Measurements from ENCODE around the gene RNU2-1. TPM values are rescaled to one million over a fixed set of nuclear protein-coding genes. Genes with fewer than 3 reads are reported as not detected.

RNU2-1 gene
- total RNA-seq, 1 experiment from 2014 or later, result not detected

DNA sequence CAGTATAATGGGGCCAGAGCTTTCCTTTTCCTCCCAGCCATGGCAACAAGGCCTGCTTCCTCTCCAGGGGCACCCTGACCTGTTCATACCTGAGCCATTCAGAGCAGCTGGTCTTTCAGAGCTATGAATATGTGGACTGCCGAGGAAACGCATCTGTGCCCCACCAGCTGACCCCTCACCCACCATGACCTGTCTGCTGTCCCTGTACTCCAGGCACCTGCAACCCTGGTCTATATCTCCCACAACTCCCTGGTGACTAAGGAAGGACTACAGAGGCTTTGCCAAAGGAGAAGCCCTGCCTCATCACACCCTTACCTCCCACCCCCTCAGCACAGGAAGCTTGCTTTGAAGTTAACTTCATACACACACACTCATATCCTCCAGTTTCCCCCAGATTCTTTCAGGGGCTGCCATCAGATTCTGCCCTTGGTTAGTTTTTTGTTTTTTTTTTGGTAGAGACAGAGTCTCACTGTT is 16.1 kb downstream of the RNU2-1 start:
- no peak overlapping the region for H3K27ac ChIP-seq (ENCODE audit: low read length)
- H3F3A ChIP-seq (ENCODE audit: low read length, unreplicated experiment), result no peaks in the 10 kb centered on the region
- intact Hi-C loops (cut with micrococcal nuclease), result no loop called here
- no peaks in the 10 kb centered on the region for H3K79me2 ChIP-seq (ENCODE audit: low read length)
- POLR2A ChIA-PET (ENCODE audit: unreplicated experiment), result interaction anchor here (0.5 to 0.6 kb wide), 2 partner anchors 27 to 1558 kb away, joined by 4 to 9 read pairs; no protein-coding TSS in a partner anchor
- TF ChIP-seq EZH2phosphoT487 (IDR thresholded peaks at IDR 0.05; ENCODE audit: borderline replicate concordance, low read length), result no peak
- TF ChIP-seq, protein P1, sequence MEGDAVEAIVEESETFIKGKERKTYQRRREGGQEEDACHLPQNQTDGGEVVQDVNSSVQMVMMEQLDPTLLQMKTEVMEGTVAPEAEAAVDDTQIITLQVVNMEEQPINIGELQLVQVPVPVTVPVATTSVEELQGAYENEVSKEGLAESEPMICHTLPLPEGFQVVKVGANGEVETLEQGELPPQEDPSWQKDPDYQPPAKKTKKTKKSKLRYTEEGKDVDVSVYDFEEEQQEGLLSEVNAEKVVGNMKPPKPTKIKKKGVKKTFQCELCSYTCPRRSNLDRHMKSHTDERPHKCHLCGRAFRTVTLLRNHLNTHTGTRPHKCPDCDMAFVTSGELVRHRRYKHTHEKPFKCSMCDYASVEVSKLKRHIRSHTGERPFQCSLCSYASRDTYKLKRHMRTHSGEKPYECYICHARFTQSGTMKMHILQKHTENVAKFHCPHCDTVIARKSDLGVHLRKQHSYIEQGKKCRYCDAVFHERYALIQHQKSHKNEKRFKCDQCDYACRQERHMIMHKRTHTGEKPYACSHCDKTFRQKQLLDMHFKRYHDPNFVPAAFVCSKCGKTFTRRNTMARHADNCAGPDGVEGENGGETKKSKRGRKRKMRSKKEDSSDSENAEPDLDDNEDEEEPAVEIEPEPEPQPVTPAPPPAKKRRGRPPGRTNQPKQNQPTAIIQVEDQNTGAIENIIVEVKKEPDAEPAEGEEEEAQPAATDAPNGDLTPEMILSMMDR (conservative IDR thresholded peaks at IDR 0.05; ENCODE audit: low read depth, low read length), result no peak
- no peak for TF ChIP-seq EZH2 (IDR thresholded peaks at IDR 0.05; ENCODE audit: low read length, unreplicated experiment)
- no peak overlapping the region for H3K4me3 ChIP-seq (ENCODE audit: low read length)
- CTCF ChIA-PET, result no interaction called here
- no peak overlapping the region for H3K9ac ChIP-seq (ENCODE audit: low read length)
- no TSS peak for BruUV-seq (replicated peaks)
- no peak for ATAC-seq
- H3K36me3 ChIP-seq (ENCODE audit: low read depth, low read length), result no peaks in the 10 kb centered on the region
- DNase-seq, result no peak
- no peaks in the 10 kb centered on the region for H3K9me2 ChIP-seq (replicated peaks; ENCODE audit: low read length)
- no peaks in the 10 kb centered on the region for H3K4me1 ChIP-seq (ENCODE audit: insufficient read depth, low read length)
- no peaks in the 10 kb centered on the region for H3K9me3 ChIP-seq (ENCODE audit: low read length)
- H4K20me1 ChIP-seq (ENCODE audit: low read length), result no peaks in the 10 kb centered on the region
- H3K27me3 ChIP-seq (ENCODE audit: low read length), result no peaks in the 10 kb centered on the region
- no peak overlapping the region for H2AFZ ChIP-seq (ENCODE audit: low read length)
- H3K4me2 ChIP-seq (ENCODE audit: low read length), result no peak overlapping the region

GRCh38 chr17:43216762-43217613 is 16.8 kb downstream of the RNU2-1 start:
- TF ChIP-seq, protein P1 (conservative IDR thresholded peaks at IDR 0.05; ENCODE audit: low read depth, low read length), result no peak
- TF ChIP-seq EZH2 (IDR thresholded peaks at IDR 0.05; ENCODE audit: low read length, unreplicated experiment) (no peak), EZH2phosphoT487 (IDR thresholded peaks at IDR 0.05; ENCODE audit: borderline replicate concordance, low read length) (no peak)
- H3K9ac ChIP-seq (ENCODE audit: low read length), result no peak overlapping the region
- no peaks in the 10 kb centered on the region for H3F3A ChIP-seq (ENCODE audit: low read length, unreplicated experiment)
- BruUV-seq (replicated peaks), result no TSS peak
- H4K20me1 ChIP-seq (ENCODE audit: low read length), result no peaks in the 10 kb centered on the region
- no peaks in the 10 kb centered on the region for H3K27me3 ChIP-seq (ENCODE audit: low read length)
- H3K27ac ChIP-seq (ENCODE audit: low read length), result no peak overlapping the region
- DNase-seq, result no peak
- intact Hi-C loops (cut with micrococcal nuclease), result no loop called here
- CTCF ChIA-PET, result interaction anchor here (0.6 kb wide), 1 partner anchor 172 kb away, joined by 4 read pairs; no protein-coding TSS in a partner anchor
- H3K79me2 ChIP-seq (ENCODE audit: low read length), result no peaks in the 10 kb centered on the region
- H3K36me3 ChIP-seq (ENCODE audit: low read depth, low read length), result no peaks in the 10 kb centered on the region
- H3K9me3 ChIP-seq (ENCODE audit: low read length), result no peaks in the 10 kb centered on the region
- H3K4me2 ChIP-seq (ENCODE audit: low read length), result no peak overlapping the region
- H3K4me1 ChIP-seq (ENCODE audit: insufficient read depth, low read length), result no peaks in the 10 kb centered on the region
- POLR2A ChIA-PET (ENCODE audit: unreplicated experiment), result interaction anchor here (0.5 to 0.6 kb wide), 2 partner anchors 26 to 1559 kb away, joined by 4 to 9 read pairs; no protein-coding TSS in a partner anchor
- H3K4me3 ChIP-seq (ENCODE audit: low read length), result no peak overlapping the region
- H2AFZ ChIP-seq (ENCODE audit: low read length), result no peak overlapping the region
- H3K9me2 ChIP-seq (replicated peaks; ENCODE audit: low read length), result no peaks in the 10 kb centered on the region
- no peak for ATAC-seq

DNA sequence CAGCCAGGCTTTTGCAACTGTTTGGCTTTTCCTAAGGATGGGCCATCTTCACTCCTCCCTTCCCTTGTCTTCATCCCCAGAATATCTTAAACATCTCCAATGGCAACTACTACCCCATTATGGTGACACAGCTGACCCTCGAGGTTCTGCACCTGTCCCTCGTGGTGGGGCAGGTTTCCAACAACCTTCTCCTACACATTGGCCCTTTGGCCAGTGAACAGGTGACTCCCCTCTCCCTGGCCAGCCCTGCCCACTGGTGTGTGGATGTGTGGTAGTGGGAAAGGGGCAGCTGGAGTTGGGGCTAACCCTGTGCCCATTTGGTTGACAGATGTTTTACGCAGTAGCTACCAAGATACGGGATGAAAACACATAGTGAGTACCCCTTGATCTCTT is 17.4 kb downstream of the RNU2-1 start:
- ChIA-PET CTCF (no interaction called here), POLR2A (ENCODE audit: unreplicated experiment) (no interaction called here)
- Histone ChIP-seq H3K9ac (ENCODE audit: low read length) (no peak overlapping the region), H3K4me3 (ENCODE audit: low read length) (no peak overlapping the region), H3K4me1 (ENCODE audit: insufficient read depth, low read length) (no peaks in the 10 kb centered on the region), H3K27me3 (ENCODE audit: low read length) (no peaks in the 10 kb centered on the region), H3K9me2 (replicated peaks; ENCODE audit: low read length) (no peaks in the 10 kb centered on the region), H3K79me2 (ENCODE audit: low read length) (no peaks in the 10 kb centered on the region), H3K4me2 (ENCODE audit: low read length) (no peak overlapping the region), H3F3A (ENCODE audit: low read length, unreplicated experiment) (no peaks in the 10 kb centered on the region), H2AFZ (ENCODE audit: low read length) (no peak overlapping the region), H4K20me1 (ENCODE audit: low read length) (no peaks in the 10 kb centered on the region), H3K36me3 (ENCODE audit: low read depth, low read length) (no peaks in the 10 kb centered on the region), H3K9me3 (ENCODE audit: low read length) (no peaks in the 10 kb centered on the region), H3K27ac (ENCODE audit: low read length) (no peak overlapping the region)
- no peak for ATAC-seq
- intact Hi-C loops (cut with micrococcal nuclease), result no loop called here
- DNase-seq, result no peak
- TF ChIP-seq EZH2 (IDR thresholded peaks at IDR 0.05; ENCODE audit: low read length, unreplicated experiment) (no peak), EZH2phosphoT487 (IDR thresholded peaks at IDR 0.05; ENCODE audit: borderline replicate concordance, low read length) (no peak)
- TF ChIP-seq, protein P1 (conservative IDR thresholded peaks at IDR 0.05; ENCODE audit: low read depth, low read length), result no peak
- BruUV-seq (replicated peaks), result no TSS peak

All from PC-3 (cell line).